Measurements from ENCODE around the gene APBB2. TPM values are rescaled to one million over a fixed set of nuclear protein-coding genes. Genes with fewer than 3 reads are reported as not detected.

The APBB2 gene
- total and polyA plus RNA-seq, 2 experiments from 2014 or later = 35.8 to 74.8 TPM

- Histone ChIP-seq H3K27ac (ENCODE audit: low read depth) (peak overlapping the region; percentile 67), H3K27me3 (ENCODE audit: insufficient read depth) (no peaks in the 10 kb centered on the region), H3K9me2 (ENCODE audit: insufficient read depth) (no peaks in the 10 kb centered on the region), H2AFZ (no peak overlapping the region), H3F3A (replicated peaks; ENCODE audit: low read depth) (peaks cover 54% of the 10 kb centered on the region), H3K36me3 (ENCODE audit: insufficient read depth) (peaks cover 67% of the 10 kb centered on the region), H3K4me2 (peak overlapping the region; percentile 40; the same call in 1 of the 2 replicates), H4K20me1 (replicated peaks; ENCODE audit: insufficient read depth) (peaks cover 41% of the 10 kb centered on the region), H3K4me3 (no peak overlapping the region), H3K4me1 (ENCODE audit: insufficient read depth) (peaks cover 22% of the 10 kb centered on the region), H3K79me2 (replicated peaks; ENCODE audit: insufficient read depth) (peaks cover 41% of the 10 kb centered on the region)
- no peak for TF ChIP-seq EZH2phosphoT487 (IDR thresholded peaks at IDR 0.05; ENCODE audit: unreplicated experiment)
- TF ChIP-seq CREB1 (CRISPR knock-in tag; IDR thresholded peaks at IDR 0.05; ENCODE audit: low read depth) = no peak
- no peak for TF ChIP-seq ZNF462 (CRISPR knock-in tag; IDR thresholded peaks at IDR 0.05)
- no peak for TF ChIP-seq EZH2 (IDR thresholded peaks at IDR 0.05; ENCODE audit: low read depth, unreplicated experiment)
- TF ChIP-seq STAT1 (IDR thresholded peaks at IDR 0.05; ENCODE audit: unreplicated experiment) = no peak
- TF ChIP-seq ZNF114 (CRISPR knock-in tag; IDR thresholded peaks at IDR 0.05) = no peak
- TF ChIP-seq, protein P1, sequence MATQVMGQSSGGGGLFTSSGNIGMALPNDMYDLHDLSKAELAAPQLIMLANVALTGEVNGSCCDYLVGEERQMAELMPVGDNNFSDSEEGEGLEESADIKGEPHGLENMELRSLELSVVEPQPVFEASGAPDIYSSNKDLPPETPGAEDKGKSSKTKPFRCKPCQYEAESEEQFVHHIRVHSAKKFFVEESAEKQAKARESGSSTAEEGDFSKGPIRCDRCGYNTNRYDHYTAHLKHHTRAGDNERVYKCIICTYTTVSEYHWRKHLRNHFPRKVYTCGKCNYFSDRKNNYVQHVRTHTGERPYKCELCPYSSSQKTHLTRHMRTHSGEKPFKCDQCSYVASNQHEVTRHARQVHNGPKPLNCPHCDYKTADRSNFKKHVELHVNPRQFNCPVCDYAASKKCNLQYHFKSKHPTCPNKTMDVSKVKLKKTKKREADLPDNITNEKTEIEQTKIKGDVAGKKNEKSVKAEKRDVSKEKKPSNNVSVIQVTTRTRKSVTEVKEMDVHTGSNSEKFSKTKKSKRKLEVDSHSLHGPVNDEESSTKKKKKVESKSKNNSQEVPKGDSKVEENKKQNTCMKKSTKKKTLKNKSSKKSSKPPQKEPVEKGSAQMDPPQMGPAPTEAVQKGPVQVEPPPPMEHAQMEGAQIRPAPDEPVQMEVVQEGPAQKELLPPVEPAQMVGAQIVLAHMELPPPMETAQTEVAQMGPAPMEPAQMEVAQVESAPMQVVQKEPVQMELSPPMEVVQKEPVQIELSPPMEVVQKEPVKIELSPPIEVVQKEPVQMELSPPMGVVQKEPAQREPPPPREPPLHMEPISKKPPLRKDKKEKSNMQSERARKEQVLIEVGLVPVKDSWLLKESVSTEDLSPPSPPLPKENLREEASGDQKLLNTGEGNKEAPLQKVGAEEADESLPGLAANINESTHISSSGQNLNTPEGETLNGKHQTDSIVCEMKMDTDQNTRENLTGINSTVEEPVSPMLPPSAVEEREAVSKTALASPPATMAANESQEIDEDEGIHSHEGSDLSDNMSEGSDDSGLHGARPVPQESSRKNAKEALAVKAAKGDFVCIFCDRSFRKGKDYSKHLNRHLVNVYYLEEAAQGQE (IDR thresholded peaks at IDR 0.05; ENCODE audit: unreplicated experiment) = no peak
- TF ChIP-seq NANOG (IDR thresholded peaks at IDR 0.05; ENCODE audit: borderline replicate concordance) = no peak
- TF ChIP-seq CTCF (conservative IDR thresholded peaks at IDR 0.05; ENCODE audit: low read depth in 2 of 2) = no peak
- H3K9me3 Mint-ChIP-seq = no peaks in the 10 kb centered on the region
- no peak for DNase-seq (ENCODE audit: low spot score)
- H3K27me3 Mint-ChIP-seq (ENCODE audit: insufficient read depth, low read depth, poor library complexity) = peaks cover 9% of the 10 kb centered on the region
- peaks cover 76% of the 10 kb centered on the region for H3K36me3 Mint-ChIP-seq (ENCODE audit: low read depth)
- peaks cover 24% of the 10 kb centered on the region for H3K4me1 Mint-ChIP-seq
- peak overlapping the region; percentile 85 for H3K27ac Mint-ChIP-seq
- H3K4me3 Mint-ChIP-seq = peak overlapping the region; percentile 39; the same call in 2 of the 3 replicates
- no peak for ATAC-seq
These were observed 45.9 kb upstream of the APBB2 start for GRCh38 chr4:41260116-41260733.
